ENCODE results near the gene BFSP1. TPM values are rescaled to one million over a fixed set of nuclear protein-coding genes. Genes with fewer than 3 reads are reported as not detected.

Gene BFSP1
- total RNA-seq, 2 donors from 2014 or later: 0.52 to 0.99 TPM

- TF ChIP-seq POLR2A (IDR thresholded peaks at IDR 0.05) (no peak), CTCF (IDR thresholded peaks at IDR 0.05) (no peak)
- DNase-seq (no peak), ATAC-seq (no peak)
- no peak overlapping the region for H3K27ac ChIP-seq
- peaks cover 12% of the 10 kb centered on the region for H3K4me1 ChIP-seq
- 49 to 64% methylated on average over 4 of the region's 4 CpGs for WGBS, 2 donors
- H3K9me3 ChIP-seq: no peaks in the 10 kb centered on the region
- H3K4me3 ChIP-seq: no peak overlapping the region
- H3K27me3 ChIP-seq: no peaks in the 10 kb centered on the region
- intact Hi-C loops (cut with DNase I): no loop called here
- H3K36me3 ChIP-seq (replicated peaks in 1 of 2; ENCODE audit: insufficient read depth in 1 of 2, low read depth in 2 of 2): no peaks in the 10 kb centered on the region
These were observed 34.1 kb upstream of the BFSP1 start for GRCh38 chr20:17565169-17565845.

GRCh38 chr20:17562804-17563305, 31.7 kb upstream of the BFSP1 start:
- WGBS, 2 donors: 61 to 65% methylated on average over 2 of the region's 2 CpGs
- intact Hi-C loops (cut with DNase I): no loop called here
- no peak overlapping the region for H3K4me3 ChIP-seq
- no peaks in the 10 kb centered on the region for H3K9me3 ChIP-seq
- H3K36me3 ChIP-seq (replicated peaks in 1 of 2; ENCODE audit: insufficient read depth in 1 of 2, low read depth in 2 of 2): no peaks in the 10 kb centered on the region
- peak overlapping the region; percentile 57 to 64 (median 62) for H3K27ac ChIP-seq
- peaks cover 24% of the 10 kb centered on the region for H3K4me1 ChIP-seq
- no peaks in the 10 kb centered on the region for H3K27me3 ChIP-seq
- peak in 2 of 4 donors; percentile 30 to 40 for DNase-seq
- TF ChIP-seq CTCF (IDR thresholded peaks at IDR 0.05): no peak
- peak in 1 of 3 donors; percentile 16 for TF ChIP-seq POLR2A (IDR thresholded peaks at IDR 0.05)
- peak; percentile 43 for ATAC-seq

- H3K27ac ChIP-seq: peak overlapping the region in 1 of 4 donors; percentile 5
These were observed 29.3 kb upstream of the BFSP1 start for GRCh38 chr20:17560344-17561074.

GRCh38 chr20:17559338-17559737, 28.2 kb upstream of the BFSP1 start:
- Histone ChIP-seq H3K27me3 (no peaks in the 10 kb centered on the region), H3K4me1 (peaks cover 36% of the 10 kb centered on the region)
- 91 to 93% methylated on average over 6 of the region's 6 CpGs for WGBS, 2 donors

More at GRCh38 chr20:17560344-17561074, 29.3 kb upstream of the BFSP1 start:
- TF ChIP-seq CTCF (IDR thresholded peaks at IDR 0.05): no peak
- no peak for TF ChIP-seq POLR2A (IDR thresholded peaks at IDR 0.05)
- no peaks in the 10 kb centered on the region for H3K27me3 ChIP-seq
- no peaks in the 10 kb centered on the region for H3K36me3 ChIP-seq (replicated peaks in 1 of 2; ENCODE audit: insufficient read depth in 1 of 2, low read depth in 2 of 2)
- no peak for DNase-seq
- ATAC-seq: no peak
- no peaks in the 10 kb centered on the region for H3K9me3 ChIP-seq
- no peak overlapping the region for H3K4me3 ChIP-seq
- 84 to 91% methylated on average over 5 of the region's 5 CpGs for WGBS, 2 donors
- intact Hi-C loops (cut with DNase I): no loop called here
- peaks cover 36% of the 10 kb centered on the region for H3K4me1 ChIP-seq

More at GRCh38 chr20:17559338-17559737, 28.2 kb upstream of the BFSP1 start:
- Histone ChIP-seq H3K36me3 (replicated peaks in 1 of 2; ENCODE audit: insufficient read depth in 1 of 2, low read depth in 2 of 2) (no peaks in the 10 kb centered on the region), H3K4me3 (no peak overlapping the region), H3K27ac (peak overlapping the region in 3 of 4 donors; percentile 67 to 96 (median 91)), H3K9me3 (no peaks in the 10 kb centered on the region)
- intact Hi-C loops (cut with DNase I): no loop called here
- TF ChIP-seq CTCF (IDR thresholded peaks at IDR 0.05) (no peak), POLR2A (IDR thresholded peaks at IDR 0.05) (no peak)
- ATAC-seq: no peak
- peak in 1 of 4 donors; percentile 47 for DNase-seq
